Activated CD4-positive, CD25-positive, alpha-beta regulatory T cell treated with anti-CD3 and anti-CD28 coated beads, Interleukin-2, amount 50 U/mL, for 24 hours (primary cell): ENCODE results near the gene HMCES.
A peak's percentile ranks its signal among the peaks of the same experiment; 100 is the strongest.

Experiments
- ATAC-seq, 2 donors: fragments of 150-1000 bp; cut with Tn5 transposase; one replicate each; pipeline ENCODE4 v1.10.0; 2021; ENCODE audit warnings: mild to moderate bottlenecking in 1 of 2, moderate library complexity in 1 of 2

The HMCES gene, protein sequence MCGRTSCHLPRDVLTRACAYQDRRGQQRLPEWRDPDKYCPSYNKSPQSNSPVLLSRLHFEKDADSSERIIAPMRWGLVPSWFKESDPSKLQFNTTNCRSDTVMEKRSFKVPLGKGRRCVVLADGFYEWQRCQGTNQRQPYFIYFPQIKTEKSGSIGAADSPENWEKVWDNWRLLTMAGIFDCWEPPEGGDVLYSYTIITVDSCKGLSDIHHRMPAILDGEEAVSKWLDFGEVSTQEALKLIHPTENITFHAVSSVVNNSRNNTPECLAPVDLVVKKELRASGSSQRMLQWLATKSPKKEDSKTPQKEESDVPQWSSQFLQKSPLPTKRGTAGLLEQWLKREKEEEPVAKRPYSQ

DNA sequence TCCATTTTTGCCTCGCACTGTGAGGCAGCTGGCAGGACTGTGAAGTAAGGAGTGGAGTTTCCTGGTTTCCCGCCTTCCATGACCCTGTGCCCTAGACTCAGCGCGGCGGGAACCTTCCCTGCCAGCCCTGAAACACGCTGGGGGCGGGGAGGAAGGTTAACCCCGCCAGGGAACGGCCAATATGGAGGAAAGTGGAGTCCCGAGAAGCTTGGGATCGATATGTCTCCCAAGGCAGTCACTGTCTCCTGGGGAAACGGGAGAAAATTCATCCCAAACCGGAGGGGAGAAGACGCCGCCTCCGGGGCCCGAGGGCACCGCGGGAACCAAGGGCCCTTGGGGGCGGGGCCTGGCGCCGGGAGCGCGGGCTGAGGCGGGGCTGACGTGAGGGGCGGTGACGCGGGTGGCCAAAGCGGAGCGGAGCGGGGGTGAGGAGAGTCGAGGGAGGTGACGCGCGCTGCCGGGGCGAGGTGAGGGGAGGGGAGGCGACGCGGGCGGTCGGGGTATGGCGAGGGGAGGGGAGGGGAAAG lies at the start of gene HMCES:
Gene HMCES, plus strand, starts transcription at position 432 of the 527 bp plus-strand sequence. CDS start 863 bp downstream, outside the sequence.
- peak; percentile 82 to 83 for ATAC-seq

DNA sequence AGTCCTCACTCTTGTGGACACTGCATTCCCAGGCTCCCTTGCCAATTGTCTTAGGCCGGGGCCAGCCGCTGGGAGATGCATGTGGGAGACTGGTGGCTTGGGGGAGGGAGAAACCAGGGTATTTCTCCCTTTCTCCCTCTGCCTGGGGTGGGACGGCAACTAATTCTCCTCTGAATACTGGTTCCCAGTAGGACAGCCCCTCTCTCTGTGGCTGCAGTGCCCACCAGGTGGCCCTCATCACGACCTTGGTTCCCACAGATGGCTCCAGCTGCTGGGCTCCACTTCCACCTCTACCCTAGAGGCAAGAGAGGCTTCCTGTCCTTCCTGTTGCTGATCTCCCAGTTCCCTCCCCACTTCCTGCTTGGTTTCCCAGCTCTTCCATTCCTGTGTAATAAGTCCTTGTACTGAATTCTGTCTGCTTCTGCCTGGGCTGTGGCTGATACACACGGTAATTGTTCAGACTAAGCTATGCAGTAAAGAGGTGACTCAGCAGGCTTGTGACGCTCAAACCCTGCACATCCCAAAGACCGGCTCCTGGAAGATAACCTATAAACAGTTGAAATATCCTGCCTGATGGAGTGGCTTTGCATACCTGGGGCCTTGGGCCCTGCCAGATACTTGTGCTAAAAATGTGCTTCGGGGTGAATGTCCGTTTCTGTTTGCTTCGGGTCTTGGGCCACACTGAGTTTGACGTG lies 49.6 kb upstream of the HMCES start:
- no peak for ATAC-seq

DNA sequence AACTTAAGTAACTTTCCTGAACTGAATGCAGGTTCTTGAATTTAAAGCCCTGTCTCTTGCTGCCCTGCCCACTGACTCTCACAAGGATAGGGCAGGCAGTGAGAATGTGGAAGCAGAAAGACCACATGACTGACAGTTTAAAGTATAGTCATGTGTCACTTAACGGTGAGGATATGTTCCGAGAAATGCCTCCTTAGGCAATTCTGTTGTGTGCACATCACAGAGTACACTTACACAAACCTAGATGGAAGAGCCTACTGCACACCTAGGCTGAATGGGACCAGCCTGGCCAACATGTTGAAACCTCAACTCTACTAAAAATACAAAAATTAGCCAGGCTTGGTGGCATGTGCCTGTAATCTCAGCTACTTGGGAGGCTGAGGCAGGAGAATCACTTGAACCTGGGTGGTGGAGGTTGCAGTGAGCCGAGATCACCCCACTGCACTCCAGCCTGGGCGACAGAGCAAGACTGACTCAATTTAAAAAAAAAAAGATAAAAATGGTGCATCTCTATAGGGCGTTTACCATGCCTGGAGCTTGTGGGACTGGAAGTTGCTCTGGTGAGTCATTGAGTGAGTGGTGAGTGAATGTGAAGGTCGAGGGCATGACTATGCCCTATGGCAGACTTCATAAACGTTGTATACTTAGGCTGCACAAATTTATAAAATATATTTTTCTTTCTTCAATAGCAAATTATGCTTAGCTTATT lies 48.2 kb upstream of the HMCES start:
- ATAC-seq, result peak; percentile 96

DNA sequence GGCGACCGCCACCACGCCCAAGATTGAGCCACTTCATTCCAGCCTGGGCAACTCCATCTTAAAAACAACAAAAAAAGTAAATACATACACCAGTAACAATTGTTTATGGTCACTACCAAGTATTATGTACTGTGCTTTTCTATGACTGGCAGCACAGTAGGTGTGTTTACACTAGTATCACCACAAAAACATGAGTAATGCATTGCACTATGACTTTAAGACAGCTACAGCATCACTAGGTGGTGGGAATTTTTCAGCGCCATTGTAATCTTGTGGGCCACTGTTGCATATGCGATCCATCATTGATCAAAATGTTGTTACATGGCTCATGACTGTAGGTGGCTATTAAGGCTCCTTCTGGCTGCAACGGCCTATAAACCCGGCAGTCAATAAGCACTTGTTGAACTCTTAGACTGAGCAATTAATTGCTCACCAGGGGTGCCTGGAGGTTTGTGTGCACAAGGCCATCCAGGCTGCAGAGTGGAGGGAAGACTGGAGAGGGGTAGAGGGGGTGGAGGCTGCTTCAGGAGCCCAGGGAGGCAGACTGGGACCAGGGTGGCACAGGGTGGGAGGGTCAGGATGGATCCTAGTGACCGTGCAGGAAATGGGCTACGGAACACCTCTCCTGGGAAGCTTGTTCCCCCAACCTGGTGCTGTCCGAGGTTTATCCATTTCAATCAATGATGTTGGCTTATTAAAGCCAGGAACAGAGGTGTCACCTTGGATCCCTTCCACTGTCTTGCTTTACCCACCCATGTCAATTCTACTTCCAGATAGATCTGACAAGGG lies 47.1 kb upstream of the HMCES start:
- no peak for ATAC-seq

DNA sequence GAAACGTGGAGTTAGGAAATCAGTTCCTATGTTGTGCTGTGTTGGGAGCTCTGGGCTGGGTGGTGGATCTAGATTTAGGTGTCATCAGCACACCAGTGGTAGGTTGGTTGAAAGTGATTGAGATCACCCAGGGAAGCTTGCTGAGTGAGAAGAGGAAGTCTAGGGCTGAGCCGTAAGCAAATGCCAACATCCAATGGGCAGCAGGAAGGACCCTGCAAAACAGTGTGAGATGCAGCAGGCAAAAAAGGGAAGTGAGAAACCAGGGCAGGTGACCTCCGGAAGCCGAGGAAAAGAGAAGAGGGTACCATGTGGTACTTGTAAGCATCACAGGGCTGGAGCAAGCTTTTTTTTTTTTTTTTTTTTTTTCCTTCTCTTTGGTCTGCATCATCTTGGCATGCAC lies 45.1 kb upstream of the HMCES start:
- no peak for ATAC-seq

DNA sequence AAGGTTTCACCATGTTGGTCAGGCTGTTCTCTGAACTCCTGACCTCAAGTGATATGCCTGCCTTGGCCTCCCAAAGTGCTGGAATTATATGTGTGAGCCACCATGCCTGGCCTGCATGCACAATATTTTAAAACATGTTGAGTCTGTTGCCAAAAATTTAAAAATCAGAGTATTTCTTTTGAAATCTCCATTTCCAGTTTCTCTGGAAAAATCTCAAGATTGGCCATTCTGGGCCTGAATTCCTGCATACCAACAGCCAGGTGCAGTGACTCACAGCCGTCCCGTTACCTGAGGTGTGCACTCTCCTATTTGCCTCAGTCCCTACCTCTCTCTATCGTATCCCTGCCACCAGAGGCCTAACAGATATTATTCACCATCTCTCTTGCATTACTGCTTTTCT lies 44.2 kb upstream of the HMCES start:
- ATAC-seq, result no peak

DNA sequence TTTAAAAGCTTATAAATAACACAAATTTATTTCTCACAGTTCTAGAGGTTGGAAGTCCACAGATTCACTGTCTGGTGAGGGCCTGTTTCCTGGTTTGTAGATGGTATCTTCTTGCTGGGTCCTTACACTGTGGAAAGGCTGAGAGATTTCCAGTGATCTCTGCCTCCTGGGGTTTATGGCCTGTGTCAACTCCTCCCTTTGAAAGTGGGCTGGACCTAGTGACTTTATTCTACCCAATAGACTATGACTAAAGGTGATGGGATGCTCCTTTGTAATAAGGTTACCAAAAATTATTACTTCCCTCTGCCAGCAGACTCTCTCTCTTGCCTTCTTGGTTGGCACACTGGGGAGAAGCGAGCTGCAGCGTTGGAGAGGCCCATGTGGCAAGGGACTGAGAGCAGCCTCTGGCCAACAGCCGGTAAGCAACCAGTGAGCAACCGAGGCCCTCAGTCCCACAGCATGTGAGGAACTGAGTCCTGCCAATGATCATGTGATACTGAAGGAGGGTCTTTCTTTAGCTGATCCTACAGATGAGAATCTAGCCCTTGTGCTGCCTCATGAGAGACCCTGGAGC lies 43.2 kb upstream of the HMCES start:
- ATAC-seq, result no peak

DNA sequence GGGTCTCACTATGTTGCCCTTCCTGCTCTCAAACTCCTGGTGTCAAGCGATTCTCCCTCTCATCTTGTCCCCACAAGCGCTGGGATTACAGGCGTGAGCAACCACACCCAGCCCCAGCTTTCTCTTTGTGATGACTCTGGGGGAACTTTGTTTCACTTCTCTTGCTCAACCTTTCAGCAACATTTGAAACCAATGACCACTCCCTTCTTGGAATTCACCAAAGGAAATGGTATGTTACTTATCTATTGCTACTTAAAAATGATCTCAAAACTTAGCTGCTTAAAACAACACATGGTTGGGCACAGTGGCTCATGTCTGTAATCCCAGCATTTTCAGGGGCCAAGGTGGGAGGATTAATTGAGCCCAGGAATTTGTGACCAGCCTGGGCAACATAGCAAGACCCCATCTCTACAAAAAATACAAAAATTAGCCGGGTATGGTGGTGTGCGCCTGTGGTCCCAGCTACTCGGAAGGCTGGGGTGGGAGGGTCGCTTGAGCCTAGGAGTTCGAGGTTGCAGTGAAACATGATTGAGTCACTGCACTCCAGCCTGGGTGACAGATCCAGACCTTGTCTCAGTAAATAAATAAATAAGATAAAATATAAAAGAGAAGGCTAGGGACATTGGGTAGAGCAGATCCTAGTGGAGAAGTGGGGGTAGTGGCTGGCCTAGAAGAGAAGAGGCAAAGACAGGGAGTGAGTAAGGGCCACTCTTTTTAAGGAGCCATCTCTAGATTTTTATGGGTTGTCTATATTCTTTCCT lies 39.5 kb upstream of the HMCES start:
- ATAC-seq, result peak; percentile 64 to 79

DNA sequence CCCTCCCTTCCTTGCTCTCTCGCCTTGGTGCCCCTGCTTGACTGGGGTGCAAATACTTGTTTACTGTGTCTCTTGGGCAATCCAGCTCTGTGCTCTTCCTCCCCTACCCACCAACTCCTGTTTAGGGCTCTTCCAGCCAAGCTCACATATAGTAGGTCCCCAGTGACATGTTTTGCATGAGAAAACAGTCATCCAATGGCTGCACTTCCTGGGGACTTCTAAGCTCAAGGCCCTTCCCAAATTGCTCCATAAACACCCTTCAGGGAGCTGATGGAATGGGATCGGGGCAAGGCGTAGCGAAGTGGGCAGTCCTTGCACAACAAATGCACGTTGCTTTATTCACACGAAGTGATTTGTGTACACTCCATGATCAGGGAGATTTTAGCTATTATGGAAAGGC lies 38.7 kb upstream of the HMCES start:
- ATAC-seq, result no peak

DNA sequence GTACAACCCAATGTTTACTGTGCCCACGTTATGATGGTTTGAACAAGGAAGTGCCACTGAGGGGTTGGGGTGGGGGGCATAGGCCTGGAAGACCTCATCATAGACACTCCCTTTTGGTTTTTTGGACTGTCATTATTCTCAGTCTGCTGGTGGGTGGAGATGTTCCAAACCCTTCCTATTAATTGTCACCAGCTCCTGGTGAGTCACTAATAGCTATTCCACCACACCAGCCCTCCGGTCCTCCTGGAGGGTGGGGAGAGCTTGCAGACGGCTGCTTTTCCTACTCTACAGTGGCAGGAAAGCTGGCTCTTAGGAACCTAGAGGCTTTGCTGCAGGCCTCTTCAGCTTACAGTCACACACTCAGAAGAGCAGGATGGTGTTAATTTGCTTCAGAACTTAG lies 38.2 kb upstream of the HMCES start:
- ATAC-seq, result no peak

DNA sequence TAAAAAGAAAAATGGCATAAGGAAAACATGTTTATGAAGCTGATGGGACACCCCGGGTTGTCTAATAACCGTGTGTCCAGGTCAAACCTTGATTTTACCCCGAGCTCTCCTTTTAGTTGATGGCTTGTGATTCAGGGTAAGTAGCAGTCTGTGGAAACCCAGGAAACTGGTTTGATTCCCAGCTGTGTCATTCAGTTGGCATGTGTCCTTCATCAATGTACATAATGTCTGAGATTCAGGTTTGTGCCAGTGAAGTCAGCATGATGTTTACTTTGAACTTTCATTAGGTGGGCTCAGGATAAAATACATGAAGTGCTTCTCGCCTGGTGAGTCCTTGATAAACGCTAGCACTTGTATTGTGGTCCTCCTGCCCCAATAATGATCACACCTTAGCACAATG lies 33.5 kb upstream of the HMCES start:
- ATAC-seq, result no peak

DNA sequence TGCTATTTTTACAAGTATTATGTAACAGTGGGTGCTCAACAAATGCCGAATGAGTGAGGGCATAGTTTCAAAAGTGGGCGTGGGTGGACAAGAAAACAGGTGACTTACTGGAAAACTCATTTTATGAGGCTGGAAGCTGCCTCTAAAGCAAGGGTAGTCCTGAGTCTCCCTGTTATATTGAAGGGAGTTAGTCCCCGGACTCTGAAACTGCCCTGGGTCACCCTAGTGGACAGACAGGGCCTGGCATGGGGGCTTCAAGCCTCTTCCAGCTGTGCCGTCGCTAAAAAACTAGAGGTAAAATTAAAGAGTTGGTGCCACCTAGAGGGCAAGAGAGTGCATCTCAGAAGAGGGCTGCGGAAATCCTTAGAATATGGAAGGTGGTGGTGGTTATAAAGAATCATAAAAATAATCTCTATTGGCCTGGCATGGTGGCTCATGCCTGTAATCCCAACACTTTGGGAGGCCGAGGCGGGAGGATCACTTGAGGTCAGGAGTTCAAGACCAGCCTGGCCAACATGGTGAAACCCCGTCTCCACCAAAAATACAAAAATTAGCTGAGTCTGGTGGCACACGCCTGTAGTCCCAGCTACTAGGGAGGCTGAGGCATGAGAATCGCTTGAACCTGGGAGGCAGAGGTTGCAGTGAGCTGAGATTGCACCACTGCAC lies 32.9 kb upstream of the HMCES start:
- peak; percentile 55 to 61 for ATAC-seq

DNA sequence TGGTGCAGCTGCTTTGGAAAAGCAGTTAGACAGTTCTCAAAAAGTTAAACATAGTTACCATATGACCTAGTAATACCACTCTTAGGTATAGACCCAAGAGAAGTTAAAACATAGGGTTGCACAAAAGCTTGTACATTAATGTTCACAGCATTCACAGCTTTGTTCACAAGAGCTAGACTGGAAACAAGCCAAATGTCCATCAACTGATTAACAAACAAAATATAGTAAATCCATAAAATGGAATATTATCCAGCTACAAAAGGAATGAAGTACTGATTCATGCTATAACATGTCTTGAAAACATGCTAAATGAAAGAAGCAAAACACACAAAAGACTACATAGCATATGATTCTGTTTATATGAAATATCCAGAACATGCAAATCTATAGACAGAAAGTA lies 32.0 kb upstream of the HMCES start:
- ATAC-seq, result no peak

DNA sequence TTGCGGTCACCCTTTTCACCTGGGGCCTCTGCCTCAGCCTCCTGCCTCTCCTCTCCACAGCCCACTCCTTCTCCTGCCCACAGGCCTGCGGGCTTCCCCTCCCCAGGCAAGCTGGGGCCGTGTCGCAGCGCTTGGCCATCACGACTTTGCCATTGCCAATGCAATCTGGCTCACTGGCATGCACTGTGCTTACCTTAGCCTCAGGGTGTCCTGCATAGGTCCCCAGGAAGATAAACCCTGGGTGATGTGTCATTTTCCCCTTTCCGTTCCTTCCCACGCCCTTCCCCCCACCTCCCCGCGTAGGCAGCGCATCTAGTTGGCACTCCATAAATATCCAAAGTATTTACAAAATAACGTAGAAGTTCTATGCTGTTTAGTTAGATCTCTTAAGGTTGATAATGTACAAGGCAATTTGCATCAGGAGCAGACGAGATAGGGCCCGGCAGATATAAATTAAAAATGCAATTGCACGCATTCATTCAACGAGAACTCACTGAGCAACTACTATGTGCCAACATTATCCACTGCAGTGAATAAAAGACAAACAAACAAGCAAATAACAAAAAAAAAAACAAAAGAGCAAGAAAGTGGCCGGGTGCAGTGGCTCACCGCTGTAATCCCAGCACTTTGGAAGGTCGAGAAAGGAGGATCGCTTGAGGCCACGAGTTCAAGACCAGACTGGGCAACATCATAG lies 30.2 kb upstream of the HMCES start:
- ATAC-seq, result no peak

DNA sequence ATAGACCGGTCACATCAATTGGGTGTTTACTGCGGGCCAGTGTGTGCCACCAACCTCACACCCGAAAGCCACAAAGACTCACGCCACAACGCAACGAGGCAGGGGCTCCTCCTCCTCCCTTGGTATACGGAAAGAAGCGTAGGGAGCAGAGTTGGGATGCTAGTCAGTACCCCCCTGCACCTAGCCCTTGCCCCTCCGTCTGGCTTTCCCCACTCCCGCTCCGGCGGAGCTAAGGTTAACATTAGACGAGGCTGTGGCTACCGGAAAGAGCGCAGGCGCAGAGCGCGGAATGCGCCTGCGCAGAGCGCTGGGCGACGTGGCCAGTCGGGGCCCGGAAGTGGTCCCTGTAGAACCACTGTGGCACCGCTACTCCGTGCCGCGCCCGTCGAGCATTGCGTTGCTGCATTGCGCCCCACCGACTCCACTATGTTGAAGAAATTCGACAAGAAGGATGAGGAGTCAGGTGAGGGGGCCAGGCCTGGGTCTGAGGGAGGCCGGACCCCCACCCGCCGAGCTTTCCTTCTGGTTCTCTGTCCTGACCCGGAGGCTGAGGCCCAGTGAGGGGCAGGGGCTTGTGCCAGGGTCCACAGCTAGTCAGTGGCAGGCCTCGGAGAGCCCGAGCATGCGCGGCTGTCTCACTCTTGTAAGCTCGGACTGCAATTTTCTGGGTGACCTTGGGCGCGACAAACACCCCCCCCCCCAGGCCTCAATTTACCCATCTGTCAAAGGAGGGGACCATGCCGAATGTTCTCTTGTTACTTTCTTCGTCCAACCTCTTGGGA lies 29.2 kb upstream of the HMCES start, which contains the start of gene COPG1:
Gene COPG1, plus strand, starts transcription at position 323 of the 782 bp plus-strand sequence. Its CDS starts 104 bp downstream, at position 427.
- ATAC-seq, result peak; percentile 86

DNA sequence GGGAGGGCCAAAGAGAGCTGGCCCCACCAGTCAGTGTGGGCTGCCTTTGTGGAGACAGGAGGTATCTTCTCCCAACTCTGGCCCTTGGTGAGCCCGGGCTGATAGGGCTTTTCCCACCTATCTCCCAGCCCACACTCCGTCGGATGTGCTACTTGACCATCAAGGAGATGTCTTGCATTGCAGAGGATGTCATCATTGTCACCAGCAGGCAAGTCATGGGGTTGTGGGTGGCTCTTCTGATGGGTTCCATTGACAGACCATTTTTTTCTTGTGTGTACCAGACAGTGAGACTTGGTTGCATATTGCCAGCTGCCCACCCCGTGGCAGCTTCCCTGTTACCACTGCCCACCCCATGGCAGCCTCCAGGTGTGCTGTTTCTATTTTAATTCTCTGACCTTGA lies 25.9 kb upstream of the HMCES start:
- no peak for ATAC-seq

DNA sequence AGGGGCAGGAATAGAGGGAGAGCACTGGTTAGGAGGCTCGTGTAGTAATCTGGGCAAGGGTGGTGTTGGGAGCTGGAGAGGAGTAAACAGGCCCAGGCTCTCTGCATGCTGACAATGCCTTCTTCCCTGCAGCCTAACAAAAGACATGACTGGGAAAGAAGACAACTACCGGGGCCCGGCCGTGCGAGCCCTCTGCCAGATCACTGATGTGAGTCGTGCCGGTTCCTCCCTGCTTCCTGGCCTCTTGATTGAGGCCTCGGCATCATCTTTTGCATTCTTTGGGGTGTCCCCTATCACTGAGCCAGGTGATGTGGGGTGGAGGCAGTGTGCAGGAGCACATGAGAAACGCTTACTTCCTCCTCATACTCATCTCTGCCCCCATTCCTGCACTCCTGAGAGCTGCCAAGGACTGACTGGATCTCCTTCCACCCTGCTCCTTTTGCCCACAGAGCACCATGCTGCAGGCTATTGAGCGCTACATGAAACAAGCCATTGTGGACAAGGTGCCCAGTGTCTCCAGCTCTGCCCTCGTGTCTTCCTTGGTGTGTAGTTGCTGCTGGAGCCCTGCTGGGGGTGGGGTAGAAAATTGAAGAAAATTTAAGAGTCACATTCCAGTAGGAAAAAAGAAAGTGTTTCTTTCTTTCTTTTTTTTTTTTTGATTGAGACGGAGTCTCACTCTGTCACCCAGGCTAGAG lies 24.0 kb upstream of the HMCES start:
- no peak for ATAC-seq

DNA sequence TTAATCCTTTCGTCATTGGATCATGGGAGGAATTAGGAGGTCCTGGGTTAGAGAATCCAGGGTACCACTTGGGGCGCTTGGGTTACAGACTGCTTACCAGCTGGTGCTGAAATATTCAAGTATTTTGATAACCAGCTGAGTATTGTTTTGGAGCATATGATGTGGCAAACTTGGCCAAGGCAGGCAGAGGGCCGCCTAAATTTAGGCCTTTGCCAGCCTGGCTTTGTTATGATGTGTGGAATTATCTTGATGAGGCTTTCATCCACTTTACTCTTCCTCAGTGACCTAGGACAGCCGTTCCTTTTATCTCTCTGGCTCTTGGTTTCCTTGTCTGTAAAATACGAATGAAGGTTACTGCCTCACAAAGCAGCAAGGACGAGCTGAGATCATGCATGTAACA lies 22.4 kb upstream of the HMCES start:
- ATAC-seq, result no peak

DNA sequence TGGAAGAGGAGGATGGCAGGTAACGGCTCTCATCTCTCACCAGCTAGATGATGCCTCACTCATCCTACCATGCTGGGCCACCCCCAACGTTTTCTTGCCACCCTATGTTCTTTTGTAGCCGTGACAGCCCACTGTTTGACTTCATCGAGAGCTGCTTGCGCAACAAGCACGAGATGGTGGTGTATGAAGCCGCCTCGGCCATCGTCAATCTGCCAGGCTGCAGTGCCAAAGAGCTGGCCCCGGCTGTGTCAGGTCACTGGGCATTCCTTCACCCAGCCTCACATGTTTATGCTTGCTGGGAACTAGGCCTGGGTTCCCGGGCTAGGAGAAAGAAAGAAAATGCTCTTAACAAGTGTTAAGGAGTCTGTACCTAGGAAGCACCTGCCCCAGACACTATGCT lies 21.1 kb upstream of the HMCES start:
- no peak for ATAC-seq
